Measurements from ENCODE around the gene FGF22.
"Not testable (repeated sequence)": the region's sequence is repeated elsewhere in the genome, so short reads cannot be mapped to it uniquely, and the experiment has no call there.

The FGF22 gene

GRCh38 chr19:639253-640160 is at the start of gene FGF22:
Gene FGF22, plus strand, starts transcription at chr19:639879. Its CDS starts 47 bp downstream, at chr19:639926.
- peak; percentile 97 for DNase-seq

DNA sequence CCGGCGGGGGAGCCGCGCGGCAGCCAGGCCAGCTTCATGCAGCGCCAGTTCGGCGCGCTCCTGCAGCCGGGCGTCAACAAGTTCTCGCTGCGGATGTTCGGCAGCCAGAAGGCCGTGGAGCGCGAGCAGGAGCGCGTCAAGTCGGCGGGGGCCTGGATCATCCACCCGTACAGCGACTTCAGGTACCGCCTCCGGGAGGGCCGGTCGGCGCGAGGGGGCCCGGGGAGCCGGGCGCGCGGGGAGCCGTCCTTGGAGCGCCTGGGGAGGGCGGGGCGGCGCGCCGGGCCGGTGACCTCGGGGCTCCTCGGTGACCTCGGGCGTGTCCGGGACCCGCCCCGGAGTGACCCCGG is 49.3 kb upstream of the FGF22 start:
- no peak for DNase-seq

DNA sequence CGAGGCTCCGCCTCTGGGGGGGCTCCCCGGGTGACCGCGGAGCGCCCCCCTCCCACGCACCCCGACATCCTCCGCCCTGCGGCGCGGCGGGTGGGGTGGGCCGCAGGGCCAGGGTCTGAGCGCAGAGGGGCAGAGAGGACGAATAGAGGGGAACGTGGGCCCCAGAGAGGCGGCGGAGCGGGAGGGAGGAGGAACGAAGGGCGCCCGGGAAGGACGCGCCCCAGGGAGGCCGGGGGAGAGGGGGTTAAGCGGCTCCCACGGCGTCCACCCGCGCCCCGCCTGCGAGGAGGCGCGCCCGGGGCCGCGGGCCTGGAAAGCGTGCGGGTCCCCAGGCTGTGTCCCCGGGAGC is 49.0 kb upstream of the FGF22 start:
- no peak for DNase-seq

DNA sequence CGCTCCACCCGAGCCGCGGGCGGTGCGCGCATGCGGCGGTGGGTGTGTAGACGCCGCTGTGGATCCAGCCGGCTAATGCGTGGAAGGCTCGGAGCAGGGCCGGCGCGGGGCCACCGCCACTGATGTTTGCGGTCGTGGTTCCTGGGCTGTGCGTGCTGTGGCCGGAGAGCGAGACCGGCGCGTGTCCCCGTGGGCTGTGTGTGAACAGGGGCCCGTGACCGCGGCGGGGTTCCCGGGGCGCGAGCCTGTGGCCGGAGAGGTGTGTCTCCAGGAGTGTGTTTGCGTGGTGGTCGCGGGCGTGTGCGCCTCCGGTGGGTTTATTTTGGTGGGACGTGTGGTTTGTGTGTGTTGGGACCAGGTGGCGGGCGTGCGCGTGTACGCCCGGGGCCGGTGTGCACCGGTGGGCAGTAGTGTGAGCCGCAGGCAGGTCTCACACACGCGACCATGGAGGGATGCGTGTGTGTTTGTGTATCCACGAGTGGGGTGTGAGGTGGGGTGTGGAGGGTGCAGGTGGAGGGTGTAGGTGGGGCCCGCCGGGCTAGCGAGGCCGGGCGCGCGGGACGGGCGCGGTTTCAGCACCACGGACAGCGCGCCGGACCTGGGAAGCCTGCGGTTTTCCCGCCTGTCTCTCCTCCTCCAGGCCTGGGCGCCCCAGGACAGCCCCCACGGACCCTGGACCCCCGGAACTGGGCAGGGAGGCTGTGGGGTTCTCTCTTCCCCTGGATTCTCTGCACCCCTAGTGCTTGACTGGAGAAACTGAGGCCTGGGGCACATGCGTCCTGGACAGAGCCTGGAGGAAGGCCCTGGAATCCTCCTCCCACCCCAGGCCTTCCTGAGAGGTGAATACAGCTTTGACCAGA is 48.4 kb upstream of the FGF22 start:
- no peak for DNase-seq

GRCh38 chr19:592101-592500 is 47.6 kb upstream of the FGF22 start:
- no peak for DNase-seq

DNA sequence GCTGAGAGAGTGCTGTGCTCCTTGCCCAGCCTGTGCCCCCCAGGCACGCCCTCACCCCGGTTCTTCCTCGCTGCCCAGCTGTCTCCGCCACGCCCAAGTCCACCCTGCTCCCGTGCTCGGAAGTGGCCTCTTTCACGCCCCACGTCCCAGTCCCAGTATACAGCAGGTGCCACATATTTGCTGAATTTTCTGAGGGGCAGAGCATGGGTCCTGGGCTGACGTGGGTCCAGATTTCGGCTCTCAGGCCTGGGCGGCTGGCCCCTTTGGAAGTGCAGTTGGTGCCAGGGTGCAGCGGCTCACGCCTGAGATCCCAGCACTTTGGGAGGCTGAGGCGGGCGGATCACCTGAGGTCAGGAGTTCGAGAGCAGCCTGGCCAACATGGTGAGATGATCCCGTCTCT is 46.6 kb upstream of the FGF22 start:
- DNase-seq, result no peak

- DNase-seq, result no peak
Observed at GRCh38 chr19:593505-593904, 46.2 kb upstream of the FGF22 start.

- DNase-seq, result no peak
Observed at GRCh38 chr19:594265-594870, 45.3 kb upstream of the FGF22 start.

DNA sequence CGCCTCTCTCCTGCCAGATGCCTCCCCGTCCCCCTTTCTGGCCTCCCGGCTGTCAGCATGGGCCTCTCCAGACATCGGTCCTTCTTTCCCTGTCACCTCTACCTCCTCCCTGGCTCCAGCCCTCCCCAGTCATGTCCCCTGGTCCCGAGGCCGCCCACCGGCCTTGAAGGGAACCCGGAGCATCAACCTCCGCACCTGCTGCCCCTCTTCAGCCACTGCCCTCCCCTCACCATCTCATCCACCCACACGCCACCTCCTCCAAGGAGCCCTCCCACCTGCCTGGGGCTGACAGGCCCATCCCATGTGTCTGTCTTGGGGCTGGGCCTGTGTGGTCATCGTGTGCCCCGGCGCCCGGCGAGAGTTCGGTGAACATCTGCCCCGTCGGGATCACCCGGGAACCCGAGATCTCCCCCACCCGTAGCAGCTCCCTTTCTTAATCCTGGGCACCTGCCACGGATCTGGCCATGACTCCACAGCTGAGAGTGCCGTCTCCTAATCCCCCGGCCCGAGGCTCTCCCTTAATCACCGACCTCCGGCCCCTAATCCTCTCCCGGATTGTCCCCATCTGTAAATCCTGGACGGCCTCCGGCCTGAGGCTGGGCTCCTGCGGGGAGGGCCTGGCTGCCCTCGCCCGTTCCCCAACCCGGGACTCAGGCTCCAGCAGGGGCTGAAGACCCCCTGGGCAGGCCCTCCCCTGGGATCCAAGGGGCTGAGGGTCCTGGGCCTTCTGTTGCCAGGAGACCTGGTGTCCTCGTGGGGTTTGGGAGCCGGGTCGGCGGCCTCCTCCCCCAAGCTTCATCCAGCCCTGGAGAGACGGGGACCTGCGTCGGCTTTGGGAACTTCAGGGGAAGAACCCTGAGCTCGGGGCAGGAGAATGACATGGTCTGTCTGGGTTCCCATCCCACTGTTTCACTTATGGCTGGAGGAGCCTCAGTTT is 44.1 kb upstream of the FGF22 start:
- DNase-seq, result no peak

GRCh38 chr19:596263-596655 is 43.4 kb upstream of the FGF22 start:
- DNase-seq, result no peak

DNA sequence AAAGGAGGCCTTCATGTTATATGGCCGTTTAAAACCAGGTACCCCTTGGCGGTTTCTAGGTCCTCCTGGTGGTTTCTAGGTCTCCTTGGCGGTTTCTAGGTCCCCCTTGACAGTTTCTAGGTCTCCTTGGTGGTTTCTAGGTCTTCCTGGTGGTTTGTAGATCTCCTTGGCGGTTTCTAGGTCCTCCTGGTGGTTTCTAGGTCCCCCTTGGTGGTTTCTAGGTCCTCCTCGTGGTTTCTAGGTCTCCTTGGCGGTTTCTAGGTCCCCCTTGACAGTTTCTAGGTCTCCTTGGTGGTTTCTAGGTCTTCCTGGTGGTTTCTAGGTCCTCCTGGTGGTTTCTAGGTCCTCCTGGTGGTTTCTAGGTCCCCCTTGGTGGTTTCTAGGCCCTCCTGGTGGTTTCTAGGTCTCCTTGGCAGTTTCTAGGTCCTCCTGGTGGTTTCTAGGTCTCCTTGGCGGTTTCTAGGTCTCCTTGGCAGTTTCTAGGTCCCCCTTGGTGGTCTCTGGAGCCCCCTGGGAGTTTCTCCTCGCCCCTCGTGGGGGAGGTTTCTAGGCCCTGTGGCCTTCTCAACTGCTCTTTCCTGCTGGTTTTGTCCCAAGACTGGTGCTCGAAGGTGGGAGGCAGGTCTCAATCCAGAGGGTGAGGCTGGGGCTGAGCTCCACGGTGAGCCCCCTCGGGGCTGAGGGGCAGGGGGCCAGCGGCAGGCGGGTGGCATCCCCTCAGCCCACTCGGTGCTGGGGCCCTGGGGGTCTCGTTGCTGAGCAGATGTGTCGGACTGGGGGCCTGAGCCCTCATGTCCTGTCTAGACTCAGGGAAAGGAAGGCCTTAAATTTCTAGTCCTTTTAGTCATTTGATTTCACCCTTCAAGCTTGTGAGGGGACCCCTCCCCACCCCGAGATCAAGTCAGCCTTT is 42.0 kb upstream of the FGF22 start:
- no peak for DNase-seq

DNA sequence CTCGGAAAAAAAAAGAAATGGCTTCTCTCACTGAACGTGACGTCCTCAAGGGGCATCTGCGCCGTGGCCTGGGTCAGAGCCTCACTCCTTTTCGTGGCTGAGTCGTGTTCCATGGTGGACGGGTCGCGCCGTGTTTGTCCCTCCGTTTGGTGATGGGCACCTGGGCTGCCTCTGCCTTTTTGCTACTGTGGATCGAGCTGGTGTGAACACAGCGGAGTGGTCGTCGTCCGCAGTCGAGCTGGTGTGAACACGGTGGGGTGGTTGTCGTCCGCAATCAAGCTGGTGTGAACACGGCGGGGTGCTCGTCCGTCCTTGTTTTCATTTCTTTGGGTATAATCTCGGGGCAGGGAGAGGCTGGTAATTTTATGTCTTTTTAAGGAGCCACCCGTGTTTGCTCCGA is 38.4 kb upstream of the FGF22 start:
- no peak for DNase-seq

DNA sequence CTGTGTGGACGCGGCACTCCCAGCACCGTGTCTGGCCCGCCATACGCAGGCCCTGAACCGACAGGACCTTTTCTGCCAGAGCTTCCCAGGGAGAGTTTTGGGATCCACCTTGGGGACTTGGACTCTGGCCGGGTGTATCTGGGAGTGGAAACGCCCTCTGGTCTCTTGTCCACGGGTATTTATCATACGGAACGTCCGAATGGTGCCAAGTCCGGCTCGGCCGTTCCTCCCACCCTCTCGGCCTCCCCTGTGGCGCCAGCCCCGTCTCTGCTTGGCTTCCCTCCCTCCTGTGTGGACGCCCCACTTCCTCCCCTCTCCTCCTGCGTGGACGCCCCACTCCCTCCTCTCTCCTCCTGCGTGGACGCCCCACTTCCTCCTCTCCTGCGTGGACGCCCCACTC is 37.9 kb upstream of the FGF22 start:
- DNase-seq, result no peak

- no peak for DNase-seq
Observed at GRCh38 chr19:602391-603301, 37.0 kb upstream of the FGF22 start.

- not testable (repeated sequence) for DNase-seq
Observed at GRCh38 chr19:603302-603639, 36.4 kb upstream of the FGF22 start.

GRCh38 chr19:603779-604178 is 35.9 kb upstream of the FGF22 start:
- DNase-seq, result not testable (repeated sequence)

- DNase-seq, result no peak
Observed at GRCh38 chr19:604355-604754, 35.3 kb upstream of the FGF22 start.

DNA sequence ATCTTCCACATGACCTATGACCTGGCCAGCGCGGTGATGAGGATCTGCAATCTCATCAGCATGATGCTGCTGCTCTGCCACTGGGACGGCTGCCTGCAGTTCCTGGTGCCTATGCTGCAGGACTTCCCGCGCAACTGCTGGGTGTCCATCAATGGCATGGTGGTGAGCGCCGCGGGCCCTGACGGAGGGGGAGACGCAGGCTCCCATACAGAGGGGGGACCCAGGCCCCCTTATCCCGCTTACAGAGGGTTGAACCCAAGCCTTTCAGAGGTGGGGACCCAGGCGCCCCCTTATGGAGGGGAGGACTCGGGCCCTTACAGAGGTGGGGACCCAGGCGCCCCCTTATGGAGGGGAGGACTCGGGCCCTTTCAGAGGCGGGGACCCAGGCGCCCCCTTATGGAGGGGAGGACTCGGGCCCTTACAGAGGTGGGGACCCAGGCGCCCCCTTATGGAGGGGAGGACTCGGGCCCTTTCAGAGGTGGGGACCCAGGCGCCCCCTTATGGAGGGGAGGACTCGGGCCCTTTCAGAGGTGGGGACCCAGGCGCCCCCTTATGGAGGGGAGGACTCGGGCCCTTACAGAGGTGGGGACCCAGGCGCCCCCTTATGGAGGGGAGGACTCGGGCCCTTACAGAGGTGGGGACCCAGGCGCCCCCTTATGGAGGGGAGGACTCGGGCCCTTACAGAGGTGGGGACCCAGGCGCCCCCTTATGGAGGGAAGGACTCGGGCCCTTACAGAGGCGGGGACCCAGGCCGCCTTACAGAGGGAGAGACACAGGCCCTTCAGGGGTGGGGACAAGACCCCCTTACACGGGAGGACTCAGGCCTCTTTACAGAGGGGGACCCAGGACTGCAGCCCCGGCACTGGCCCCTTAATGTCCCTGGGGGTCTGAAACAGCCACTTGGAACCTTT is 34.4 kb upstream of the FGF22 start:
- not testable (repeated sequence) for DNase-seq

Measured in activated CD8-positive, alpha-beta memory T cell treated with anti-CD3 and anti-CD28 coated beads, Interleukin-2, amount 50 U/mL, for 4 hours (primary cell).